Globus pallidus (tissue), 1 donor: ENCODE results near the gene RAB11A.

Experiments
- DNase-seq: peaks from one replicate; pipeline ENCODE4 v3.0.0-alpha.2; 2015; ENCODE audit warnings: low spot score

RAB11A gene

GRCh38 chr15:65917936-65918335, 48.6 kb downstream of the RAB11A start:
- DNase-seq: no peak

GRCh38 chr15:65918357-65918920, 49.1 kb downstream of the RAB11A start:
- no peak for DNase-seq

GRCh38 chr15:65918945-65919344, 49.7 kb downstream of the RAB11A start:
- no peak for DNase-seq

GRCh38 chr15:65919353-65919752, 50.1 kb downstream of the RAB11A start:
- no peak for DNase-seq

GRCh38 chr15:65920121-65920520, 50.8 kb downstream of the RAB11A start:
- no peak for DNase-seq

GRCh38 chr15:65920825-65921309, 51.6 kb downstream of the RAB11A start:
- no peak for DNase-seq

- DNase-seq: peak; percentile 22
Measured at GRCh38 chr15:65921780-65922179, 52.5 kb downstream of the RAB11A start.

- no peak for DNase-seq
Measured at GRCh38 chr15:65922621-65923020, 53.3 kb downstream of the RAB11A start.

- DNase-seq: no peak
Measured at GRCh38 chr15:65923264-65923663, 54.0 kb downstream of the RAB11A start.

- no peak for DNase-seq
Measured at GRCh38 chr15:65924004-65924403, 54.7 kb downstream of the RAB11A start.

GRCh38 chr15:65925338-65925737, 56.0 kb downstream of the RAB11A start:
- DNase-seq: no peak

- no peak for DNase-seq
Measured at GRCh38 chr15:65926459-65926858, 57.2 kb downstream of the RAB11A start.

GRCh38 chr15:65926899-65927298, 57.6 kb downstream of the RAB11A start:
- DNase-seq: no peak

- DNase-seq: no peak
Measured at GRCh38 chr15:65927545-65927944, 58.3 kb downstream of the RAB11A start.

- no peak for DNase-seq
Measured at GRCh38 chr15:65929573-65929972, 60.3 kb downstream of the RAB11A start.

- DNase-seq: no peak
Measured at GRCh38 chr15:65930134-65930533, 60.8 kb downstream of the RAB11A start.

- no peak for DNase-seq
Measured at GRCh38 chr15:65931221-65931620, 61.9 kb downstream of the RAB11A start.

GRCh38 chr15:65935391-65935790, 66.1 kb downstream of the RAB11A start:
- DNase-seq: peak; percentile 31

- DNase-seq: no peak
Measured at GRCh38 chr15:65936282-65936681, 67.0 kb downstream of the RAB11A start.

GRCh38 chr15:65937054-65937453, 67.8 kb downstream of the RAB11A start:
- DNase-seq: peak; percentile 43

- peak; percentile 68 for DNase-seq
Measured at GRCh38 chr15:65937476-65937875, 68.2 kb downstream of the RAB11A start.

GRCh38 chr15:65938604-65939003, 69.3 kb downstream of the RAB11A start:
- DNase-seq: no peak

- no peak for DNase-seq
Measured at GRCh38 chr15:65939901-65940617, 70.8 kb downstream of the RAB11A start.

- no peak for DNase-seq
Measured at GRCh38 chr15:65940618-65940909, 71.3 kb downstream of the RAB11A start.
